ENCODE results near the gene HSD17B1. TPM values are rescaled to one million over a fixed set of nuclear protein-coding genes. Genes with fewer than 3 reads are reported as not detected.

The HSD17B1 gene
- total and polyA plus RNA-seq, 8 donors, result 0.55 to 4.8 (median 2.7) TPM; not detected in 3

- intact Hi-C loops (cut with DNase I; ENCODE audit: low total_unique reads), result no loop called here
- no peak overlapping the region for H3K4me3 ChIP-seq
- H3K36me3 ChIP-seq, result peaks cover 32 to 84% (median 78%) of the 10 kb centered on the region in 4 donors
- TF ChIP-seq POLR2AphosphoS5 (IDR thresholded peaks at IDR 0.05) (no peak), EP300 (IDR thresholded peaks at IDR 0.05) (no peak), POLR2A (IDR thresholded peaks at IDR 0.05) (no peak), CTCF (IDR thresholded peaks at IDR 0.05) (no peak)
- whole genome bisulfite sequencing, 5 donors, result 85 to 93% (median 92%) methylated on average over 2 of the region's 2 CpGs
- H3K4me1 ChIP-seq, result peaks cover 25 to 30% (median 28%) of the 10 kb centered on the region in 4 donors
- DNase-seq, result no peak
- no peak overlapping the region for H3K27ac ChIP-seq
- H3K9me3 ChIP-seq, result no peaks in the 10 kb centered on the region
- no peaks in the 10 kb centered on the region for H3K27me3 ChIP-seq
These were observed 38.2 kb downstream of the HSD17B1 start for GRCh38 chr17:42590886-42591285.

- H3K9me3 ChIP-seq, result no peaks in the 10 kb centered on the region
- 91 to 96% (median 95%) methylated on average over 9 of the region's 9 CpGs for WGBS, 5 donors
- peaks cover 22 to 25% (median 23%) of the 10 kb centered on the region in 4 donors for H3K4me1 ChIP-seq
- intact Hi-C loops (cut with DNase I; ENCODE audit: low total_unique reads), result no loop called here
- H3K4me3 ChIP-seq, result no peak overlapping the region
- DNase-seq, result no peak
- H3K36me3 ChIP-seq, result peaks cover 29 to 84% (median 76%) of the 10 kb centered on the region in 4 donors
- no peak overlapping the region for H3K27ac ChIP-seq
- TF ChIP-seq POLR2A (IDR thresholded peaks at IDR 0.05) (no peak), EP300 (IDR thresholded peaks at IDR 0.05) (no peak), POLR2AphosphoS5 (IDR thresholded peaks at IDR 0.05) (no peak), CTCF (IDR thresholded peaks at IDR 0.05) (no peak)
- no peaks in the 10 kb centered on the region for H3K27me3 ChIP-seq
These were observed 38.7 kb downstream of the HSD17B1 start for GRCh38 chr17:42591411-42591810.

- Histone ChIP-seq H3K9me3 (no peaks in the 10 kb centered on the region), H3K36me3 (peaks cover 5 to 46% (median 31%) of the 10 kb centered on the region in 4 donors), H3K4me3 (no peak overlapping the region), H3K27ac (no peak overlapping the region), H3K27me3 (no peaks in the 10 kb centered on the region), H3K4me1 (peaks cover 0 to 23% (median 11%) of the 10 kb centered on the region in 4 donors)
- intact Hi-C loops (cut with DNase I; ENCODE audit: low total_unique reads), result no loop called here
- TF ChIP-seq POLR2A (IDR thresholded peaks at IDR 0.05), result no peak
- no peak for TF ChIP-seq CTCF (IDR thresholded peaks at IDR 0.05)
- no peak for TF ChIP-seq POLR2AphosphoS5 (IDR thresholded peaks at IDR 0.05)
- no peak for TF ChIP-seq EP300 (IDR thresholded peaks at IDR 0.05)
- DNase-seq, result no peak
- 73 to 90% (median 86%) methylated on average over 3 of the region's 3 CpGs for WGBS, 5 donors
These were observed 43.7 kb downstream of the HSD17B1 start for GRCh38 chr17:42596386-42596785.

- TF ChIP-seq CTCF (IDR thresholded peaks at IDR 0.05) (no peak), POLR2A (IDR thresholded peaks at IDR 0.05) (no peak), POLR2AphosphoS5 (IDR thresholded peaks at IDR 0.05) (no peak), EP300 (IDR thresholded peaks at IDR 0.05) (no peak)
- Histone ChIP-seq H3K27me3 (no peaks in the 10 kb centered on the region), H3K4me3 (no peak overlapping the region), H3K9me3 (no peaks in the 10 kb centered on the region), H3K4me1 (peaks cover 0 to 30% (median 11%) of the 10 kb centered on the region in 4 donors), H3K27ac (peak overlapping the region in 1 of 5 donors; percentile 39), H3K36me3 (peaks cover 0 to 33% (median 30%) of the 10 kb centered on the region in 4 donors)
- peak in 1 of 2 donors; percentile 33 for DNase-seq
- intact Hi-C loops (cut with DNase I; ENCODE audit: low total_unique reads), result no loop called here
- WGBS, 5 donors, result 18 to 35% (median 24%) methylated on average over 2 of the region's 2 CpGs
These were observed 46.2 kb downstream of the HSD17B1 start for GRCh38 chr17:42598905-42599304.
